HEK293 (cell line): Measurements from ENCODE around the gene MVB12A.

ENCODE experiments used
- CTCF ChIA-PET: fragments of 350-600 bp; formaldehyde crosslinking; extraction: SDS; loops from one replicate; lab custom pipeline; 2021; ENCODE audit warnings: antibody characterized with exemption; lab: Yijun Ruan, JAX
- POLR2A ChIA-PET: fragments of 300-600 bp; formaldehyde crosslinking; extraction: SDS; loops from one replicate; lab custom pipeline; 2020; ENCODE audit warnings: antibody characterized with exemption, inconsistent platforms; lab: Yijun Ruan, JAX
- H3K27ac ChIP-seq: fragments of 200-500 bp; sonication (Bioruptor generic); 2 replicates; pipeline ENCODE4 v1.5.1; 2014; ENCODE audit warnings: low read depth, low read length, control low read depth, inconsistent platforms; ENCODE audit errors: extremely low read depth
- H3K36me3 ChIP-seq, 2 experiments: fragments of 200-500 bp in 1 of 2; sonication (Bioruptor generic) in 1 of 2; 1 replicate in 1 of 2; 2 replicates in 1 of 2; pipeline ENCODE4 v1.5.1; 2014 to 2017; ENCODE audit warnings: inconsistent platforms in 2 of 2, low read length in 2 of 2; ENCODE audit not compliant: control insufficient read depth in 2 of 2, insufficient read depth in 1 of 2
- H3K4me1 ChIP-seq: fragments of 200-500 bp; sonication (Bioruptor generic); 2 replicates; pipeline ENCODE4 v1.5.1; 2014; ENCODE audit warnings: mild to moderate bottlenecking, low read length, inconsistent platforms; ENCODE audit not compliant: control insufficient read depth, insufficient read depth
- H3K4me3 ChIP-seq: 2 replicates; pipeline ENCODE4 v1.5.1; 2011; ENCODE audit warnings: low read depth, mild to moderate bottlenecking, control low read depth, low read length, moderate library complexity
- H3K9me3 ChIP-seq: fragments of 200-500 bp; sonication (Bioruptor generic); 2 replicates; pipeline ENCODE4 v1.5.1; 2014; ENCODE audit warnings: low read depth, low read length, inconsistent platforms; ENCODE audit not compliant: control insufficient read depth, insufficient read depth
- EGR2 ChIP-seq: fragments of 450-650 bp; formaldehyde crosslinking; IDR thresholded peaks from 2 replicates; pipeline ENCODE4 v1.5.1; 2016; ENCODE audit warnings: low read depth, missing biosample characterization, missing genetic modification characterization
- GLIS1 ChIP-seq: fragments of 450-650 bp; formaldehyde crosslinking; IDR thresholded peaks from 2 replicates; pipeline ENCODE4 v1.5.1; 2016; ENCODE audit warnings: missing biosample characterization, missing genetic modification characterization
- KLF1 ChIP-seq: fragments of 450-650 bp; formaldehyde crosslinking; IDR thresholded peaks from 2 replicates; pipeline ENCODE4 v1.5.1; 2016; ENCODE audit warnings: missing biosample characterization, missing genetic modification characterization
- PRDM1 ChIP-seq: fragments of 450-650 bp; formaldehyde crosslinking; IDR thresholded peaks from 2 replicates; pipeline ENCODE4; 2016; ENCODE audit warnings: missing biosample characterization, missing genetic modification characterization
- SP2 ChIP-seq: fragments of 450-650 bp; formaldehyde crosslinking; IDR thresholded peaks from 2 replicates; pipeline ENCODE4 v1.5.1; 2016; ENCODE audit warnings: missing biosample characterization, missing genetic modification characterization
- SP7 ChIP-seq: fragments of 450-650 bp; formaldehyde crosslinking; IDR thresholded peaks from 2 replicates; pipeline ENCODE4 v1.5.1; 2016; ENCODE audit warnings: missing biosample characterization, missing genetic modification characterization
- WT1 ChIP-seq: fragments of 450-650 bp; formaldehyde crosslinking; IDR thresholded peaks from 2 replicates; pipeline ENCODE4 v1.5.1; 2016; ENCODE audit warnings: missing biosample characterization, missing genetic modification characterization
- ZBTB17 ChIP-seq: fragments of 450-650 bp; formaldehyde crosslinking; IDR thresholded peaks from 2 replicates; pipeline ENCODE4 v1.5.1; 2016; ENCODE audit warnings: missing biosample characterization, missing genetic modification characterization
- ZBTB20 ChIP-seq: fragments of 450-650 bp; formaldehyde crosslinking; IDR thresholded peaks from 2 replicates; pipeline ENCODE4 v1.5.1; 2016; ENCODE audit warnings: missing biosample characterization, missing genetic modification characterization
- ZBTB48 ChIP-seq: fragments of 450-650 bp; formaldehyde crosslinking; IDR thresholded peaks from 2 replicates; pipeline ENCODE4 v1.5.1; 2016; ENCODE audit warnings: missing biosample characterization, missing genetic modification characterization
- ZEB2 ChIP-seq: fragments of 450-650 bp; formaldehyde crosslinking; IDR thresholded peaks from 2 replicates; pipeline ENCODE4 v1.5.1; 2016; ENCODE audit warnings: missing biosample characterization, missing genetic modification characterization
- ZFP69B ChIP-seq: fragments of 450-650 bp; formaldehyde crosslinking; IDR thresholded peaks from 2 replicates; pipeline ENCODE4 v1.5.1; 2016; ENCODE audit warnings: missing biosample characterization, missing genetic modification characterization
- ZNF169 ChIP-seq: fragments of 450-650 bp; formaldehyde crosslinking; IDR thresholded peaks from 2 replicates; pipeline ENCODE4 v1.5.1; 2016; ENCODE audit warnings: missing biosample characterization, missing genetic modification characterization
- ZNF214 ChIP-seq: fragments of 450-650 bp; formaldehyde crosslinking; IDR thresholded peaks from 2 replicates; pipeline ENCODE4 v1.5.1; 2017; ENCODE audit warnings: missing biosample characterization, mild to moderate bottlenecking, missing genetic modification characterization, borderline replicate concordance
- ZNF311 ChIP-seq: fragments of 450-650 bp; formaldehyde crosslinking; IDR thresholded peaks from 2 replicates; pipeline ENCODE4 v1.5.1; 2017; ENCODE audit warnings: missing biosample characterization, missing genetic modification characterization, borderline replicate concordance
- ZNF335 ChIP-seq: fragments of 450-650 bp; formaldehyde crosslinking; conservative IDR thresholded peaks from 2 replicates; pipeline ENCODE4 v1.5.1; 2016; ENCODE audit warnings: missing biosample characterization, missing genetic modification characterization
- ZNF350 ChIP-seq: fragments of 450-650 bp; formaldehyde crosslinking; IDR thresholded peaks from 2 replicates; pipeline ENCODE4 v1.5.0; 2017; ENCODE audit warnings: missing biosample characterization, mild to moderate bottlenecking, missing genetic modification characterization
- ZNF366 ChIP-seq: fragments of 450-650 bp; formaldehyde crosslinking; conservative IDR thresholded peaks from 2 replicates; pipeline ENCODE4 v1.5.1; 2016; ENCODE audit warnings: missing biosample characterization, missing genetic modification characterization
- ZNF394 ChIP-seq: fragments of 450-650 bp; formaldehyde crosslinking; IDR thresholded peaks from 2 replicates; pipeline ENCODE4 v1.5.1; 2016; ENCODE audit warnings: missing biosample characterization, missing genetic modification characterization, mild to moderate bottlenecking, moderate library complexity, borderline replicate concordance
- ZNF600 ChIP-seq: fragments of 450-650 bp; formaldehyde crosslinking; IDR thresholded peaks from 2 replicates; pipeline ENCODE4 v1.5.1; 2016; ENCODE audit warnings: missing biosample characterization, missing genetic modification characterization
- ZNF670 ChIP-seq: fragments of 450-650 bp; formaldehyde crosslinking; IDR thresholded peaks from 2 replicates; pipeline ENCODE4 v1.5.1; 2016; ENCODE audit warnings: missing biosample characterization, missing genetic modification characterization, low read depth
- ZSCAN16 ChIP-seq: fragments of 450-650 bp; formaldehyde crosslinking; IDR thresholded peaks from 2 replicates; pipeline ENCODE4 v1.5.1; 2016; ENCODE audit warnings: missing biosample characterization, missing genetic modification characterization
- ZXDB ChIP-seq: fragments of 450-650 bp; formaldehyde crosslinking; IDR thresholded peaks from 2 replicates; pipeline ENCODE4 v1.5.1; 2016; ENCODE audit warnings: missing biosample characterization, missing genetic modification characterization
- TF ChIP-seq, protein P1 (sequence below): fragments of 450-650 bp; formaldehyde crosslinking; IDR thresholded peaks from 2 replicates; pipeline ENCODE4 v1.5.1; 2017; ENCODE audit warnings: missing biosample characterization, missing genetic modification characterization
- TF ChIP-seq, protein P2 (sequence below): fragments of 450-650 bp; formaldehyde crosslinking; IDR thresholded peaks from 2 replicates; pipeline ENCODE4 v1.5.1; 2016; ENCODE audit warnings: missing biosample characterization, missing genetic modification characterization

Gene MVB12A

GRCh38 chr19:17467471-17468301 lies 47.8 kb downstream of the MVB12A start:
- Histone ChIP-seq H3K36me3 (no peaks in the 10 kb centered on the region), H3K27ac (no peak overlapping the region), H3K4me1 (peaks cover 6% of the 10 kb centered on the region; the same call in 1 of the 2 replicates), H3K9me3 (no peaks in the 10 kb centered on the region), H3K4me3 (no peak overlapping the region)
- ChIA-PET CTCF (interaction anchor here (0.6 to 5.5 kb wide), 6 partner anchors 9 to 392 kb away, joined by 3 to 53 read pairs (median 14); partner anchors contain the start of genes RPL18A and TMEM221), POLR2A (interaction anchor here (0.6 kb wide), 1 partner anchor 28 kb away, joined by 3 read pairs; no protein-coding TSS in a partner anchor)
- peak; percentile 73; the same call in 1 of the 2 replicates for TF ChIP-seq WT1 (tag by site-specific recombination)
- TF ChIP-seq ZNF366: peak; percentile 96
- no peak for TF ChIP-seq ZNF311
- 0 out of 2 replicates have a peak, but pooled peaks have one; percentile 12 for TF ChIP-seq EGR2 (tag by site-specific recombination)
- peak; percentile 7; the same call in 1 of the 2 replicates for TF ChIP-seq GLIS1 (tag by site-specific recombination)
- TF ChIP-seq ZEB2 (tag by site-specific recombination): no peak
- no peak for TF ChIP-seq ZNF350 (tag by site-specific recombination)
- TF ChIP-seq SP2 (tag by site-specific recombination): peak; percentile 24; the same call in 1 of the 2 replicates
- no peak for TF ChIP-seq ZFP69B (tag by site-specific recombination)
- peak; percentile 83 for TF ChIP-seq PRDM1 (tag by site-specific recombination)
- TF ChIP-seq, protein P1, sequence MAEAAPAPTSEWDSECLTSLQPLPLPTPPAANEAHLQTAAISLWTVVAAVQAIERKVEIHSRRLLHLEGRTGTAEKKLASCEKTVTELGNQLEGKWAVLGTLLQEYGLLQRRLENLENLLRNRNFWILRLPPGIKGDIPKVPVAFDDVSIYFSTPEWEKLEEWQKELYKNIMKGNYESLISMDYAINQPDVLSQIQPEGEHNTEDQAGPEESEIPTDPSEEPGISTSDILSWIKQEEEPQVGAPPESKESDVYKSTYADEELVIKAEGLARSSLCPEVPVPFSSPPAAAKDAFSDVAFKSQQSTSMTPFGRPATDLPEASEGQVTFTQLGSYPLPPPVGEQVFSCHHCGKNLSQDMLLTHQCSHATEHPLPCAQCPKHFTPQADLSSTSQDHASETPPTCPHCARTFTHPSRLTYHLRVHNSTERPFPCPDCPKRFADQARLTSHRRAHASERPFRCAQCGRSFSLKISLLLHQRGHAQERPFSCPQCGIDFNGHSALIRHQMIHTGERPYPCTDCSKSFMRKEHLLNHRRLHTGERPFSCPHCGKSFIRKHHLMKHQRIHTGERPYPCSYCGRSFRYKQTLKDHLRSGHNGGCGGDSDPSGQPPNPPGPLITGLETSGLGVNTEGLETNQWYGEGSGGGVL: peak; percentile 93
- 0 out of 2 replicates have a peak, but pooled peaks have one; percentile 19 for TF ChIP-seq ZNF600

DNA sequence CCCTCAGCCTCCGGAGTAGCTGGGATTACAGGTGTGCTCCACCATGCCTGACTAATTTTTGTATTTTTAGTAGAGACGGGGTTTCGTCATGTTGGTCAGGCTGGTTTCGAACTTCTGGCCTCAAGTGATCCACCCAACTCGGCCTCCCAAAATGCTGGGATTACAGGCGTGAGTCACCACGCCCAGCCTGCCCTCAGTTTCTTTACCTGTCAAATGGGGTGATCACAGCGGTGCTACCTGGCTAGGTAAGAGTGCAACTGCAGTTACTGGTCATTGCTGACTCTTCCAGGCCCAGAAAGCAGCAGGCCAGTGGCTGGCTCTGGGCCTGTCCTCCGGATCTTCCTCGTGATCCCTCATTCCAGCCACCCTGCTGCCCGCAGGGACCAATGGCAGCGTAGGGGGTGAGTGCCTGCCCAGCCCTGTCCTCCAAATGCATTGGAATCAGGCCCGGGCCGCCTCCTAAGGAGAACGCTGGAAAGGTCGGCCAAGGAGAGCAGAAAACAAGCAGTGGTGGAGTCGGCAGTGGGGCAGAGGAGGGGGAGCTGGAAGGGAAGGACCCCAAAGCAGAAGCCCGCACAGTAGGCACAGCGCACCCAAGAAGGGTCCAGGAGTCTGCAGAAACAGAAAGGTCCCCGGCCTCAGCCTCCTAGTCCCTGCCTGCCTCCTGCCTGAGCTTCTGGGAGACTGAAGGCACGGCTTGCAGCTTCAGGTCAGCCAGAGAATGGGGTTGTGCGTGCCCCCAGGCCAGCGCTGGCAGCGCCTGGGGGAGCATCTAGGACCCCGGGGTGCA lies 48.6 kb downstream of the MVB12A start:
- no peak for TF ChIP-seq ZNF670 (tag by site-specific recombination)
- TF ChIP-seq ZNF394 (tag by site-specific recombination): 0 out of 2 replicates have a peak, but pooled peaks have one; percentile 26
- TF ChIP-seq, all 188 proteins: peak for 1
- ChIA-PET CTCF (interaction anchor here (0.7 to 5.5 kb wide), 5 partner anchors 16 to 83 kb away, joined by 3 to 53 read pairs (median 4); no protein-coding TSS in a partner anchor), POLR2A (interaction anchor here (0.6 to 1.1 kb wide), 2 partner anchors 29 to 49 kb away, joined by 3 to 4 read pairs; partner anchors contain the start of gene MVB12A)
- Histone ChIP-seq H3K4me3 (no peak overlapping the region), H3K36me3 (no peaks in the 10 kb centered on the region), H3K9me3 (no peaks in the 10 kb centered on the region), H3K4me1 (peaks cover 6% of the 10 kb centered on the region; the same call in 1 of the 2 replicates), H3K27ac (no peak overlapping the region)

DNA sequence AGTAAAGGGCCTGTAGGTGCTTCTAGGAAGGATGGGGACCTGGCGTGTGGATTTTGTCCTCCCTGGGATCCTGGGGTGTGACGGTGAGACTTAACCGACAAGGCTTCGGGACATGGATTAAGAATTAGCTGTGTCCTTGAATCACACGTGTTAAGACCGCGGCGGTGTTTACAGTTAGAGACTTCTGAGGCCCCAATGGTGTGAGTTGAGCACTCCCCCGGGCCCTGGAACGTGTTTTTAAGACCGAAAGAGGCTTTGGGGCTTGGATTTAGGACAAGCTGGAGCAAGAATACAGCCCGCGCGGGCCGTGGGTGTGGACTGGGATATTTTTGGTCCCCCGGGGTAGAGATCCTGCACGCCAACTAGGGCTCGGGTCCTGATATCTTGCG lies 49.2 kb downstream of the MVB12A start:
- peaks cover 6% of the 10 kb centered on the region; the same call in 1 of the 2 replicates for H3K4me1 ChIP-seq
- no peak overlapping the region for H3K27ac ChIP-seq
- no peaks in the 10 kb centered on the region for H3K36me3 ChIP-seq
- ChIA-PET CTCF (interaction anchor here (0.8 to 5.5 kb wide), 3 partner anchors 16 to 48 kb away, joined by 4 to 53 read pairs (median 4); no protein-coding TSS in a partner anchor), POLR2A (interaction anchor here (1.1 kb wide), 1 partner anchor 49 kb away, joined by 4 read pairs; the partner anchor contains the start of gene MVB12A)
- H3K9me3 ChIP-seq: no peaks in the 10 kb centered on the region
- peak overlapping the region; percentile 58 for H3K4me3 ChIP-seq
- TF ChIP-seq KLF1 (tag by site-specific recombination): peak; percentile 76; the same call in 1 of the 2 replicates
- peak; percentile 69 for TF ChIP-seq ZNF335 (tag by site-specific recombination)
- TF ChIP-seq ZXDB (tag by site-specific recombination): 0 out of 2 replicates have a peak, but pooled peaks have one; percentile 14
- peak; percentile 58 for TF ChIP-seq EGR2 (tag by site-specific recombination)
- peak; percentile 99 for TF ChIP-seq ZBTB20 (tag by site-specific recombination)
- peak; percentile 64; the same call in 1 of the 2 replicates for TF ChIP-seq ZSCAN16 (tag by site-specific recombination)
- 0 out of 2 replicates have a peak, but pooled peaks have one; percentile 12 for TF ChIP-seq ZBTB17 (tag by site-specific recombination)
- no peak for TF ChIP-seq ZNF169
- TF ChIP-seq, protein P2, sequence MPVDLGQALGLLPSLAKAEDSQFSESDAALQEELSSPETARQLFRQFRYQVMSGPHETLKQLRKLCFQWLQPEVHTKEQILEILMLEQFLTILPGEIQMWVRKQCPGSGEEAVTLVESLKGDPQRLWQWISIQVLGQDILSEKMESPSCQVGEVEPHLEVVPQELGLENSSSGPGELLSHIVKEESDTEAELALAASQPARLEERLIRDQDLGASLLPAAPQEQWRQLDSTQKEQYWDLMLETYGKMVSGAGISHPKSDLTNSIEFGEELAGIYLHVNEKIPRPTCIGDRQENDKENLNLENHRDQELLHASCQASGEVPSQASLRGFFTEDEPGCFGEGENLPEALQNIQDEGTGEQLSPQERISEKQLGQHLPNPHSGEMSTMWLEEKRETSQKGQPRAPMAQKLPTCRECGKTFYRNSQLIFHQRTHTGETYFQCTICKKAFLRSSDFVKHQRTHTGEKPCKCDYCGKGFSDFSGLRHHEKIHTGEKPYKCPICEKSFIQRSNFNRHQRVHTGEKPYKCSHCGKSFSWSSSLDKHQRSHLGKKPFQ (tag by site-specific recombination): peak; percentile 47; the same call in 1 of the 2 replicates
- TF ChIP-seq ZBTB48 (tag by site-specific recombination): 0 out of 2 replicates have a peak, but pooled peaks have one; percentile 58
- 0 out of 2 replicates have a peak, but pooled peaks have one; percentile 12 for TF ChIP-seq SP7 (tag by site-specific recombination)
- no peak for TF ChIP-seq ZNF214 (tag by site-specific recombination)
